BJ (cell line): ENCODE results near the gene GALNT12. TPM values are rescaled to one million over a fixed set of nuclear protein-coding genes. Genes with fewer than 3 reads are reported as not detected.

Experiments
- CTCF ChIA-PET: fragments of 350-600 bp; formaldehyde crosslinking; extraction: SDS; loops from one replicate; lab custom pipeline; 2021; ENCODE audit warnings: antibody characterized with exemption, inconsistent platforms; lab: Yijun Ruan, JAX
- POLR2A ChIA-PET: fragments of 300-600 bp; sonication (Branson Sonifier 250); formaldehyde crosslinking; extraction: SDS; loops from one replicate; lab custom pipeline; 2021; ENCODE audit warnings: antibody characterized with exemption; lab: Charles Lee
- DNase-seq: peaks from one replicate; pipeline ENCODE4 v3.0.0-alpha.2; 2011; ENCODE audit warnings: low read depth
- H3K27me3 ChIP-seq: 2 replicates; pipeline ENCODE4 v1.6.0; 2011; ENCODE audit warnings: low read length; ENCODE audit not compliant: control insufficient read depth, insufficient read depth
- H3K36me3 ChIP-seq: 2 replicates; pipeline ENCODE4 v1.5.1; 2011; ENCODE audit warnings: low read length; ENCODE audit not compliant: control insufficient read depth, insufficient read depth
- H3K4me3 ChIP-seq: 2 replicates; pipeline ENCODE4 v1.5.1; 2011; ENCODE audit warnings: low read depth, mild to moderate bottlenecking, control low read depth, low read length
- CTCF ChIP-seq: IDR thresholded peaks from 2 replicates; pipeline ENCODE4 v1.5.1; 2011; ENCODE audit warnings: low read depth, mild to moderate bottlenecking, control low read depth, inconsistent platforms, low read length, moderate library complexity; ENCODE audit not compliant: insufficient read depth
- polyA plus RNA-seq: library from polyadenylated mRNA; depleted of rRNA; stranded (reverse); fragments of >200 nt; gene quantifications from 2 replicates; pipeline ENCODE4 v1.2.3, GENCODE V29; 2011

The GALNT12 gene
- polyA plus RNA-seq, 1 experiment: 4.2 TPM

GRCh38 chr9:98859941-98860340, 52.5 kb downstream of the GALNT12 start:
- no peak for TF ChIP-seq CTCF
- ChIA-PET CTCF (interaction anchor here (1.3 to 7.0 kb wide), 6 partner anchors 12 to 154 kb away, joined by 4 to 84 read pairs (median 17); no protein-coding TSS in a partner anchor), POLR2A (no interaction called here)
- no peaks in the 10 kb centered on the region; the same call in 1 of the 2 replicates for H3K27me3 ChIP-seq
- DNase-seq: no peak
- H3K36me3 ChIP-seq: no peaks in the 10 kb centered on the region
- H3K4me3 ChIP-seq: no peak overlapping the region

GRCh38 chr9:98860871-98861293, 53.4 kb downstream of the GALNT12 start:
- ChIA-PET POLR2A (interaction anchor here (0.6 kb wide), 1 partner anchor 93 kb away, joined by 3 read pairs; no protein-coding TSS in a partner anchor), CTCF (interaction anchor here (0.7 to 7.0 kb wide), 23 partner anchors 12 to 324 kb away, joined by 3 to 84 read pairs (median 5); no protein-coding TSS in a partner anchor)
- TF ChIP-seq CTCF: peak; percentile 53

GRCh38 chr9:98861781-98862504, 54.5 kb downstream of the GALNT12 start:
- POLR2A ChIA-PET: interaction anchor here (1.1 kb wide), 1 partner anchor 122 kb away, joined by 3 read pairs; no protein-coding TSS in a partner anchor
- CTCF ChIA-PET: interaction anchor here (0.7 to 7.0 kb wide), 24 partner anchors 13 to 323 kb away, joined by 3 to 84 read pairs (median 5); no protein-coding TSS in a partner anchor

More at GRCh38 chr9:98860871-98861293, 53.4 kb downstream of the GALNT12 start:
- Histone ChIP-seq H3K4me3 (no peak overlapping the region), H3K36me3 (no peaks in the 10 kb centered on the region), H3K27me3 (no peaks in the 10 kb centered on the region; the same call in 1 of the 2 replicates)
- peak; percentile 97 for DNase-seq

GRCh38 chr9:98862936-98863335, 55.5 kb downstream of the GALNT12 start:
- CTCF ChIA-PET: interaction anchor here (2.3 to 7.0 kb wide), 5 partner anchors 96 to 277 kb away, joined by 7 to 84 read pairs (median 24); no protein-coding TSS in a partner anchor
- POLR2A ChIA-PET: no interaction called here
- Histone ChIP-seq H3K27me3 (no peaks in the 10 kb centered on the region), H3K4me3 (no peak overlapping the region), H3K36me3 (no peaks in the 10 kb centered on the region)
- no peak for DNase-seq
- no peak for TF ChIP-seq CTCF

More at GRCh38 chr9:98861781-98862504, 54.5 kb downstream of the GALNT12 start:
- H3K4me3 ChIP-seq: no peak overlapping the region
- H3K36me3 ChIP-seq: no peaks in the 10 kb centered on the region
- H3K27me3 ChIP-seq: no peaks in the 10 kb centered on the region; the same call in 1 of the 2 replicates
- peak; percentile 100 for DNase-seq
- TF ChIP-seq CTCF: no peak
